Transverse colon (tissue), 4 donors: ENCODE data around the gene KLB.
"Not testable (repeated sequence)": the region's sequence is repeated elsewhere in the genome, so short reads cannot be mapped to it uniquely, and the experiment has no call there.

Experiments used
- POLR2AphosphoS5 ChIP-seq, 3 donors: sonication (generic); formaldehyde crosslinking; IDR thresholded peaks; one replicate each; pipeline ENCODE4 v1.6.1; 2016; ENCODE audit warnings: antibody characterized with exemption in 3 of 3
- TF ChIP-seq, protein P1 (sequence below), 5 experiments: fragments of 200-600 bp in 3 of 5; fragments of 450-650 bp in 2 of 5; sonication (generic) in 3 of 5; IDR thresholded peaks; 1 replicate in 2 of 5; 2 replicates in 3 of 5; pipeline ENCODE4 v1.5.1; 2016 to 2017; ENCODE audit warnings: antibody characterized with exemption in 5 of 5, inconsistent platforms in 3 of 5, mild to moderate bottlenecking in 2 of 5, moderate library complexity in 1 of 5

DNA sequence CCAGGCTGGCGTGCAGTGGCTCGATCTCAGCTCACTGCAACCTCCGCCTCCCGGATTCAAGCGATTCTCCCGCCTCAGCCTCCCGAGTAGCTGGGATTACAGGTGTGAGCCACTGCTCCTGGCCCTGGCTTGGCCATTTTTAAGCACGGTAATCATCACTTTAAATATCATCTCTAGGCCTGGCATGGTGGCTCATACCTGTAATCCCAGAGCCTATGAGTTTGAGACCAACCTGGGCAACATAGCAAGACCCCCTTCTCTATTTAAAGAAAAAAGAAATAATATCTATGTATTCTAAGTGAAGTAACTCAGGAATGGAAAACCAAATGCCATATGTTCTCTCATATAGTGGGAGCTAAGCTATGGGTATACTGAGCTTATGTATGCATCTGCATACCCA is 4.8 kb downstream of the KLB start:
- TF ChIP-seq POLR2AphosphoS5 (IDR thresholded peaks at IDR 0.05): not testable (repeated sequence)
- TF ChIP-seq, protein P1, sequence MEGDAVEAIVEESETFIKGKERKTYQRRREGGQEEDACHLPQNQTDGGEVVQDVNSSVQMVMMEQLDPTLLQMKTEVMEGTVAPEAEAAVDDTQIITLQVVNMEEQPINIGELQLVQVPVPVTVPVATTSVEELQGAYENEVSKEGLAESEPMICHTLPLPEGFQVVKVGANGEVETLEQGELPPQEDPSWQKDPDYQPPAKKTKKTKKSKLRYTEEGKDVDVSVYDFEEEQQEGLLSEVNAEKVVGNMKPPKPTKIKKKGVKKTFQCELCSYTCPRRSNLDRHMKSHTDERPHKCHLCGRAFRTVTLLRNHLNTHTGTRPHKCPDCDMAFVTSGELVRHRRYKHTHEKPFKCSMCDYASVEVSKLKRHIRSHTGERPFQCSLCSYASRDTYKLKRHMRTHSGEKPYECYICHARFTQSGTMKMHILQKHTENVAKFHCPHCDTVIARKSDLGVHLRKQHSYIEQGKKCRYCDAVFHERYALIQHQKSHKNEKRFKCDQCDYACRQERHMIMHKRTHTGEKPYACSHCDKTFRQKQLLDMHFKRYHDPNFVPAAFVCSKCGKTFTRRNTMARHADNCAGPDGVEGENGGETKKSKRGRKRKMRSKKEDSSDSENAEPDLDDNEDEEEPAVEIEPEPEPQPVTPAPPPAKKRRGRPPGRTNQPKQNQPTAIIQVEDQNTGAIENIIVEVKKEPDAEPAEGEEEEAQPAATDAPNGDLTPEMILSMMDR (IDR thresholded peaks at IDR 0.05): not testable (repeated sequence)
